ENCODE results near the gene STRA8. TPM values are rescaled to one million over a fixed set of nuclear protein-coding genes. Genes with fewer than 3 reads are reported as not detected.

The STRA8 gene
- total and polyA plus RNA-seq, 4 donors: not detected

DNA sequence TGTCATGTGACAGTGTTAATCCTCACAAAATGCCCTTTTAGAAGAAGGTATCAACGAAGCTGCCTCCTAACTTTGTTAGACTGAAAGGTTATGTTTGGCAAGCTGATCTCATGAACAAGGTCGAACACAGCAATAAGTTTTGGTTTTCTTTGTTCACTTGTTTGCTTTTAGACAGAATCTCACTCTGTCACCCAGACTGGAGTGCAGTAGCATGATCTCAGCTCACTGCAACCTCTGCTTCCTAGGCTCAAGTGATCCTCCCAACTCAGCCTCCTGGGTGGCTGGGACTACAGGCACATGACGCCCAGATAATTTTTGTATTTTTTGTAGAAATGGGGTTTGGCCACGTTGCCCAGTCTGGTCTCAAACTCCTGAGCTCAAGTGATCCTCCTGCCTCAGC, 1.1 kb downstream of the STRA8 start:
- H3K27me3 ChIP-seq (ENCODE audit: control insufficient read depth in 3 of 3, insufficient read depth in 3 of 3, low read length in 2 of 3): no peaks in the 10 kb centered on the region
- H3K4me3 ChIP-seq: no peak overlapping the region
- ATAC-seq (ENCODE audit: insufficient read depth, low FRiP score) (no peak), DNase-seq (no peak)
- peaks cover 0 to 9% (median 0%) of the 10 kb centered on the region in 5 donors for H3K4me1 ChIP-seq (ENCODE audit: control insufficient read depth in 5 of 5, insufficient read depth in 5 of 5, low read length in 5 of 5)
- no peak overlapping the region for H3K27ac ChIP-seq (ENCODE audit: low read depth in 1 of 2, low read length in 1 of 2)
- WGBS, 2 donors: 78 to 79% methylated on average over 4 of the region's 4 CpGs
- TF ChIP-seq, protein P1, sequence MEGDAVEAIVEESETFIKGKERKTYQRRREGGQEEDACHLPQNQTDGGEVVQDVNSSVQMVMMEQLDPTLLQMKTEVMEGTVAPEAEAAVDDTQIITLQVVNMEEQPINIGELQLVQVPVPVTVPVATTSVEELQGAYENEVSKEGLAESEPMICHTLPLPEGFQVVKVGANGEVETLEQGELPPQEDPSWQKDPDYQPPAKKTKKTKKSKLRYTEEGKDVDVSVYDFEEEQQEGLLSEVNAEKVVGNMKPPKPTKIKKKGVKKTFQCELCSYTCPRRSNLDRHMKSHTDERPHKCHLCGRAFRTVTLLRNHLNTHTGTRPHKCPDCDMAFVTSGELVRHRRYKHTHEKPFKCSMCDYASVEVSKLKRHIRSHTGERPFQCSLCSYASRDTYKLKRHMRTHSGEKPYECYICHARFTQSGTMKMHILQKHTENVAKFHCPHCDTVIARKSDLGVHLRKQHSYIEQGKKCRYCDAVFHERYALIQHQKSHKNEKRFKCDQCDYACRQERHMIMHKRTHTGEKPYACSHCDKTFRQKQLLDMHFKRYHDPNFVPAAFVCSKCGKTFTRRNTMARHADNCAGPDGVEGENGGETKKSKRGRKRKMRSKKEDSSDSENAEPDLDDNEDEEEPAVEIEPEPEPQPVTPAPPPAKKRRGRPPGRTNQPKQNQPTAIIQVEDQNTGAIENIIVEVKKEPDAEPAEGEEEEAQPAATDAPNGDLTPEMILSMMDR (IDR thresholded peaks at IDR 0.05; ENCODE audit: control extremely low read depth, extremely low read depth): no peak
- no peaks in the 10 kb centered on the region for H3K36me3 ChIP-seq (ENCODE audit: control insufficient read depth in 4 of 4, insufficient read depth in 4 of 4, low read length in 4 of 4)
- H3K9ac ChIP-seq (ENCODE audit: insufficient read depth in 1 of 2, low read length in 2 of 2): no peak overlapping the region
- H3K9me3 ChIP-seq (ENCODE audit: control insufficient read depth in 4 of 4, insufficient read depth in 3 of 4, low read length in 3 of 4): no peaks in the 10 kb centered on the region

DNA sequence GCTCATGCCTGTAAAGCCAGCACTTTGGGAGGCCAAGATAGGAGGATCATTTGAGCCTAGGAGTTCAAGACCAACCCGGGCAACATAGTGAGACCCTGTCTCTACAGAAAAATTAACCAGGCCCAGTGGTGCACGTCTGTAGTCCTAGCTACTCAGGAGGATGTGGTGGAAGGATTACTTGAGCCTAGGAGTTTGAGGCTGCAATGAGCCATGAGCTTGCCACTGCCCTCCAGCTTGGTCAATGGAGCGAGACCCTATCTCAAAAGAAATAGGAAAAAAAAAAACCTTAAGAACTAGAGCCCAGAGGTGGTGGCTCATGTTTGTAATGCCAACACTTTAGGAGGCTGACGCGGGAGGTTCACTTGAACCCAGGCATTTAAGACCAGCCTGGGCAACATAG, 2.2 kb downstream of the STRA8 start:
- Histone ChIP-seq H3K36me3 (ENCODE audit: control insufficient read depth in 4 of 4, insufficient read depth in 4 of 4, low read length in 4 of 4) (no peaks in the 10 kb centered on the region), H3K9ac (ENCODE audit: insufficient read depth in 1 of 2, low read length in 2 of 2) (no peak overlapping the region), H3K4me1 (ENCODE audit: control insufficient read depth in 5 of 5, insufficient read depth in 5 of 5, low read length in 5 of 5) (peaks cover 0 to 17% (median 0%) of the 10 kb centered on the region in 5 donors), H3K4me3 (no peak overlapping the region), H3K27me3 (ENCODE audit: control insufficient read depth in 3 of 3, insufficient read depth in 3 of 3, low read length in 2 of 3) (no peaks in the 10 kb centered on the region), H3K9me3 (ENCODE audit: control insufficient read depth in 4 of 4, insufficient read depth in 3 of 4, low read length in 3 of 4) (no peaks in the 10 kb centered on the region), H3K27ac (ENCODE audit: low read depth in 1 of 2, low read length in 1 of 2) (no peak overlapping the region)
- DNase-seq: no peak
- ATAC-seq (ENCODE audit: insufficient read depth, low FRiP score): no peak
- 96 to 97% methylated on average over 5 of the region's 5 CpGs for WGBS, 2 donors
- TF ChIP-seq, protein P1 (IDR thresholded peaks at IDR 0.05; ENCODE audit: control extremely low read depth, extremely low read depth): no peak

DNA sequence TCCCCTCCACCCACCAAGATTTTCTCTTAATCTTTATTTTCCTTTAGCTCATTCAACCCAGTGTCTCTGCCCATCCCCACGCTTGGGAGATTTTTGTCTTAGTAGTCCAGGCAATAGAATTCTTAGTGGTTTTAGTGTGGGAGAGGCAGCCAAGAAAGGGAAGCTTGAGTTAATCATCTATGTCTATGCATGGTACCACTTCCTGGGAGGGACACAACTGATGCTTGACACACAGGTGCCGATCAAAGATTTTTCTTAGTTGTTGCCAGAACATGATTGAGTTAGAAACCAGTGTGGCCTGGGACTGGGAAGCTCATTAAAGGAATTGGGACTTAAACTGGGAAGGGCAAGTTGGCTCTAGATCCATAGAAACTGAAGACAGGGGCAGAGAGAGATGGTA, 3.1 kb downstream of the STRA8 start:
- no peak for ATAC-seq (ENCODE audit: insufficient read depth, low FRiP score)

More for the DNA sequence above, 3.1 kb downstream of the STRA8 start:
- TF ChIP-seq, protein P1 (IDR thresholded peaks at IDR 0.05; ENCODE audit: control extremely low read depth, extremely low read depth): no peak
- WGBS, 2 donors: 38 to 57% methylated on average over 2 of the region's 2 CpGs
- Histone ChIP-seq H3K27me3 (ENCODE audit: control insufficient read depth in 3 of 3, insufficient read depth in 3 of 3, low read length in 2 of 3) (no peaks in the 10 kb centered on the region), H3K27ac (ENCODE audit: low read depth in 1 of 2, low read length in 1 of 2) (no peak overlapping the region), H3K4me3 (no peak overlapping the region), H3K9me3 (ENCODE audit: control insufficient read depth in 4 of 4, insufficient read depth in 3 of 4, low read length in 3 of 4) (no peaks in the 10 kb centered on the region), H3K36me3 (ENCODE audit: control insufficient read depth in 4 of 4, insufficient read depth in 4 of 4, low read length in 4 of 4) (no peaks in the 10 kb centered on the region), H3K9ac (ENCODE audit: insufficient read depth in 1 of 2, low read length in 2 of 2) (no peak overlapping the region), H3K4me1 (ENCODE audit: control insufficient read depth in 5 of 5, insufficient read depth in 5 of 5, low read length in 5 of 5) (peaks cover 0 to 17% (median 0%) of the 10 kb centered on the region in 5 donors)
- DNase-seq: no peak

Data from lung (tissue), 12 donors.